Measurements from ENCODE around the gene MKRN1. TPM values are rescaled to one million over a fixed set of nuclear protein-coding genes. Genes with fewer than 3 reads are reported as not detected.

The MKRN1 gene
- total and polyA plus RNA-seq, 4 donors = 18.7 to 103 (median 29.2) TPM

GRCh38 chr7:140484951-140485499, 5.7 kb upstream of the MKRN1 start:
- WGBS = 70% methylated on average over 5 of the region's 5 CpGs

GRCh38 chr7:140484479-140484878, 5.2 kb upstream of the MKRN1 start:
- Histone ChIP-seq H3K9ac (ENCODE audit: low read depth in 1 of 2, low read length in 2 of 2) (no peak overlapping the region), H3K27ac (ENCODE audit: low read depth in 1 of 2, low read length in 2 of 2) (no peak overlapping the region), H3K27me3 (ENCODE audit: control insufficient read depth in 4 of 4, insufficient read depth in 4 of 4, low read length in 3 of 4) (no peaks in the 10 kb centered on the region), H3K36me3 (ENCODE audit: control insufficient read depth in 4 of 4, insufficient read depth in 3 of 4, low read depth in 1 of 4, low read length in 3 of 4) (no peaks in the 10 kb centered on the region), H3K4me1 (ENCODE audit: control insufficient read depth in 4 of 4, insufficient read depth in 4 of 4, low read length in 3 of 4) (peaks cover 0 to 4% (median 2%) of the 10 kb centered on the region in 4 donors), H3K9me3 (ENCODE audit: control insufficient read depth in 4 of 4, low read length in 3 of 4) (no peaks in the 10 kb centered on the region), H3K4me3 (ENCODE audit: low read depth in 1 of 3, low read length in 3 of 3) (no peak overlapping the region)
- DNase-seq (ENCODE audit: low spot score) = no peak
- WGBS = 90% methylated on average over 3 of the region's 3 CpGs
- TF ChIP-seq YY1 (IDR thresholded peaks at IDR 0.05) = no peak
- no peak for TF ChIP-seq JUND (IDR thresholded peaks at IDR 0.05)
- TF ChIP-seq HNF4A (conservative IDR thresholded peaks at IDR 0.05) = no peak
- no peak for TF ChIP-seq NR2F2 (IDR thresholded peaks at IDR 0.05)
- no peak for TF ChIP-seq FOXA1 (IDR thresholded peaks at IDR 0.05)
- no peak for TF ChIP-seq SP1 (IDR thresholded peaks at IDR 0.05)
- no peak for TF ChIP-seq MAX (IDR thresholded peaks at IDR 0.05)
- TF ChIP-seq HNF4G (IDR thresholded peaks at IDR 0.05) = no peak
- TF ChIP-seq TAF1 (conservative IDR thresholded peaks at IDR 0.05) = no peak
- TF ChIP-seq CTCF (IDR thresholded peaks at IDR 0.05; ENCODE audit: low read depth, low read length, missing input control) = no peak
- TF ChIP-seq RXRA (IDR thresholded peaks at IDR 0.05) = no peak
- no peak for TF ChIP-seq EGR1 (IDR thresholded peaks at IDR 0.05; ENCODE audit: low read depth in 2 of 2)
- no peak for TF ChIP-seq GABPA (IDR thresholded peaks at IDR 0.05 in 1 of 2, conservative IDR thresholded peaks at IDR 0.05 in 1 of 2)

More at GRCh38 chr7:140484951-140485499, 5.7 kb upstream of the MKRN1 start:
- no peaks in the 10 kb centered on the region for H3K9me3 ChIP-seq (ENCODE audit: control insufficient read depth in 4 of 4, low read length in 3 of 4)
- no peaks in the 10 kb centered on the region for H3K4me1 ChIP-seq (ENCODE audit: control insufficient read depth in 4 of 4, insufficient read depth in 4 of 4, low read length in 3 of 4)
- DNase-seq (ENCODE audit: low spot score) = no peak
- H3K9ac ChIP-seq (ENCODE audit: low read depth in 1 of 2, low read length in 2 of 2) = no peak overlapping the region
- TF ChIP-seq GABPA (IDR thresholded peaks at IDR 0.05 in 1 of 2, conservative IDR thresholded peaks at IDR 0.05 in 1 of 2) (no peak), JUND (IDR thresholded peaks at IDR 0.05) (no peak), RXRA (IDR thresholded peaks at IDR 0.05) (no peak), CTCF (IDR thresholded peaks at IDR 0.05; ENCODE audit: low read depth, low read length, missing input control) (no peak), SP1 (IDR thresholded peaks at IDR 0.05) (no peak), NR2F2 (IDR thresholded peaks at IDR 0.05) (no peak), FOXA1 (IDR thresholded peaks at IDR 0.05) (no peak), FOXA2 (IDR thresholded peaks at IDR 0.05) (no peak), ZBTB33 (IDR thresholded peaks at IDR 0.05) (no peak), ATF3 (IDR thresholded peaks at IDR 0.05) (no peak), HNF4G (IDR thresholded peaks at IDR 0.05) (no peak), HNF4A (conservative IDR thresholded peaks at IDR 0.05) (no peak)
- H3K27me3 ChIP-seq (ENCODE audit: control insufficient read depth in 4 of 4, insufficient read depth in 4 of 4, low read length in 3 of 4) = no peaks in the 10 kb centered on the region
- no peaks in the 10 kb centered on the region for H3K36me3 ChIP-seq (ENCODE audit: control insufficient read depth in 4 of 4, insufficient read depth in 3 of 4, low read depth in 1 of 4, low read length in 3 of 4)
- no peak overlapping the region for H3K27ac ChIP-seq (ENCODE audit: low read depth in 1 of 2, low read length in 2 of 2)
- H3K4me3 ChIP-seq (ENCODE audit: low read depth in 1 of 3, low read length in 3 of 3) = no peak overlapping the region

All from liver (tissue), 9 donors.